K562 (cell line): ENCODE results near the gene HSPB1. TPM values are rescaled to one million over a fixed set of nuclear protein-coding genes. Genes with fewer than 3 reads are reported as not detected.
A peak's percentile ranks its signal among the peaks of the same experiment; 100 is the strongest.

Source experiments
- ATF2 ChIP-seq: sonication (generic); formaldehyde crosslinking; IDR thresholded peaks from 2 replicates; pipeline ENCODE4 v1.8.1; 2022; ENCODE audit warnings: missing genetic modification reagents
- BACH1 ChIP-seq: fragments of 200-800 bp; sonication (Bioruptor generic); IDR thresholded peaks from 2 replicates; pipeline ENCODE4 v1.6.1; 2016; ENCODE audit warnings: missing genetic modification characterization, missing compliant biosample characterization
- CBX8 ChIP-seq: fragments of 200-600 bp; sonication (generic); IDR thresholded peaks from 2 replicates; pipeline ENCODE4 v1.6.1; 2012; ENCODE audit warnings: borderline replicate concordance, mixed run types, low read depth, mild to moderate bottlenecking, moderate library complexity, mixed read lengths, low read length, control low read depth, inconsistent platforms; ENCODE audit not compliant: poor library complexity, severe bottlenecking; ENCODE audit errors: extremely low read depth
- DMBX1 ChIP-seq: fragments of 250-450 bp; sonication (Bioruptor Pico); IDR thresholded peaks from 2 replicates; pipeline ENCODE4 v1.8.0; 2022; ENCODE audit warnings: inconsistent platforms, mild to moderate bottlenecking, moderate library complexity, borderline replicate concordance
- FOXA1 ChIP-seq: fragments of 450-650 bp; IDR thresholded peaks from 2 replicates; pipeline ENCODE4 v1.6.1; 2016; ENCODE audit warnings: mild to moderate bottlenecking, borderline replicate concordance
- GABPA ChIP-seq: fragments of 200-800 bp; sonication (Bioruptor generic); conservative IDR thresholded peaks from 2 replicates; pipeline ENCODE4 v1.6.1; 2016; ENCODE audit warnings: low read depth, missing genetic modification characterization, missing compliant biosample characterization
- GTF2B ChIP-seq: IDR thresholded peaks from 2 replicates; pipeline ENCODE4 v1.6.1; 2011; ENCODE audit not compliant: insufficient read length; ENCODE audit errors: extremely low read depth
- ID3 ChIP-seq, 2 experiments: fragments of 250-450 bp in 1 of 2; fragments of 450-650 bp in 1 of 2; sonication (Bioruptor Pico) in 1 of 2; IDR thresholded peaks; 2 replicates each; pipeline versions ENCODE4 v1.6.1 to v1.8.0; 2016 to 2021; ENCODE audit warnings: mild to moderate bottlenecking in 2 of 2, moderate library complexity in 2 of 2, missing compliant biosample characterization in 1 of 2, missing genetic modification characterization in 1 of 2
- KAT2B ChIP-seq: IDR thresholded peaks from one replicate; pipeline ENCODE4 v1.6.1; 2012; ENCODE audit warnings: low read depth, mild to moderate bottlenecking, control low read depth, inconsistent platforms, low read length, moderate library complexity
- MYNN ChIP-seq, 2 experiments: sonication (generic); formaldehyde crosslinking in 1 of 2; IDR thresholded peaks; 2 replicates each; pipeline versions ENCODE4 v1.5.0 to v1.6.1; 2016 to 2020; ENCODE audit warnings: antibody characterized with exemption in 1 of 2, missing genetic modification reagents in 1 of 2
- NELFE ChIP-seq: IDR thresholded peaks from 2 replicates; pipeline ENCODE4 v1.6.1; 2011; ENCODE audit warnings: mild to moderate bottlenecking; ENCODE audit not compliant: insufficient read depth, insufficient read length
- NR2C2 ChIP-seq, 2 experiments: fragments of 200-800 bp in 1 of 2; sonication (Bioruptor generic) in 1 of 2; sonication (generic) in 1 of 2; formaldehyde crosslinking in 1 of 2; IDR thresholded peaks; 2 replicates each; pipeline versions ENCODE4 v1.6.1 to v1.8.0; 2016 to 2022; ENCODE audit warnings: mild to moderate bottlenecking in 1 of 2, missing compliant biosample characterization in 1 of 2, missing genetic modification characterization in 1 of 2, missing genetic modification reagents in 1 of 2
- PYGO2 ChIP-seq: fragments of 450-650 bp; IDR thresholded peaks from 2 replicates; pipeline ENCODE4 v1.6.1; 2016; ENCODE audit warnings: mild to moderate bottlenecking, missing genetic modification characterization, moderate library complexity, missing compliant biosample characterization
- RBFOX2 ChIP-seq: fragments of 200-400 bp; formaldehyde crosslinking; IDR thresholded peaks from 2 replicates; pipeline ENCODE4 v1.6.1; 2017; ENCODE audit warnings: low read depth, mild to moderate bottlenecking, low read length, moderate library complexity
- RUNX1 ChIP-seq: sonication (generic); IDR thresholded peaks from 2 replicates; pipeline ENCODE4 v1.6.1; 2016; ENCODE audit warnings: antibody characterized with exemption, low read depth
- ZBTB2 ChIP-seq: fragments of 450-650 bp; IDR thresholded peaks from 2 replicates; pipeline ENCODE4 v1.6.1; 2016; ENCODE audit warnings: antibody characterized with exemption
- ZBTB8A ChIP-seq: fragments of 450-650 bp; IDR thresholded peaks from 2 replicates; pipeline ENCODE4 v1.6.1; 2018; ENCODE audit warnings: mild to moderate bottlenecking, moderate library complexity; ENCODE audit not compliant: partially characterized antibody
- ZNF347 ChIP-seq: fragments of 450-650 bp; formaldehyde crosslinking; IDR thresholded peaks from 2 replicates; pipeline ENCODE4 v1.4.0; 2020; ENCODE audit warnings: low read depth, mild to moderate bottlenecking, moderate library complexity
- ZNF408 ChIP-seq: fragments of 250-450 bp; sonication (Bioruptor Pico); IDR thresholded peaks from 2 replicates; pipeline ENCODE4 v1.4.0; 2020; ENCODE audit warnings: low read depth, mild to moderate bottlenecking, moderate library complexity
- ZNF655 ChIP-seq: fragments of 250-450 bp; sonication (Bioruptor Pico); IDR thresholded peaks from 2 replicates; pipeline ENCODE4 v1.5.0; 2021
- polyA plus RNA-seq, 8 experiments: library from polyadenylated mRNA; depleted of rRNA in 4 of 8; stranded (reverse) in 5 of 8; unstranded in 3 of 8; fragments of >200 nt; fragmentation: Nextera tagmentation in 2 of 8; fragmentation: Illumina TruSeq in 1 of 8; extraction: Ambion mirVana in 2 of 8; extraction: Trizol in 1 of 8; gene quantifications; 2 replicates each; pipeline versions ENCODE4 v1.2.1 to v1.2.3, GENCODE V29; 2011 to 2014; ENCODE audit warnings: inconsistent platforms in 1 of 8, missing spikeins in 1 of 8
- total RNA-seq, 7 experiments: library from RNA; depleted of rRNA in 6 of 7; stranded (reverse); fragments of >200 nt in 6 of 7; fragmentation: Illumina TruSeq in 2 of 7; extraction: Trizol in 2 of 7; gene quantifications; 2 replicates each; pipeline versions ENCODE4 v1.2.1 to v1.2.3, GENCODE V29; 2011 to 2021; ENCODE audit warnings: low replicate concordance in 1 of 7

Gene HSPB1
- total and polyA plus RNA-seq, 9 of the 15 experiments (the other 6 are each of a cell fraction or from before 2014, with no cell fraction given): 27.1 to 522 (median 138) TPM

- no peak for TF ChIP-seq ID3 (CRISPR knock-in tag; IDR thresholded peaks at IDR 0.05)
- TF ChIP-seq ID3 (tag; IDR thresholded peaks at IDR 0.05): no peak
- no peak for TF ChIP-seq GTF2B
- TF ChIP-seq ZNF408: no peak
- no peak for TF ChIP-seq DMBX1 (CRISPR knock-in tag)
- TF ChIP-seq GABPA: peak; percentile 73
- TF ChIP-seq BACH1 (tag): no peak
- TF ChIP-seq CBX8: no peak
- TF ChIP-seq PYGO2: peak; percentile 38; the same call in 1 of the 2 replicates
- no peak for TF ChIP-seq NELFE
- peak; percentile 87 for TF ChIP-seq RBFOX2
- no peak for TF ChIP-seq ATF2 (CRISPR knock-in tag)
- TF ChIP-seq ZNF347 (CRISPR knock-in tag): no peak
- no peak for TF ChIP-seq ZNF655 (CRISPR knock-in tag)
- TF ChIP-seq ZBTB2: peak; percentile 70
- TF ChIP-seq NR2C2 (CRISPR knock-in tag; IDR thresholded peaks at IDR 0.05): no peak
- no peak for TF ChIP-seq NR2C2 (tag; IDR thresholded peaks at IDR 0.05)
- no peak for TF ChIP-seq ZBTB8A
- peak; percentile 71 for TF ChIP-seq MYNN (IDR thresholded peaks at IDR 0.05)
- no peak for TF ChIP-seq MYNN (CRISPR knock-in tag; IDR thresholded peaks at IDR 0.05)
- no peak for TF ChIP-seq RUNX1
- no peak for TF ChIP-seq KAT2B
- no peak for TF ChIP-seq FOXA1
These were observed 15.5 kb downstream of the HSPB1 start (continued) for GRCh38 chr7:76317782-76318487.
